HG03575 (cell line): Measurements from ENCODE around the gene AARS2.
"Not testable (repeated sequence)": the region's sequence is repeated elsewhere in the genome, so short reads cannot be mapped to it uniquely, and the experiment has no call there.

ENCODE experiments used
- ATAC-seq: cut with Tn5 transposase; IDR thresholded peaks from one replicate; pipeline ENCODE4 v1.9.1; 2021; ENCODE audit not compliant: unreplicated experiment, insufficient number of reproducible peaks, low FRiP score; ENCODE audit errors: extremely low read depth

The AARS2 gene

GRCh38 chr6:44333273-44333919 lies 20.2 kb upstream of the AARS2 start:
- ATAC-seq = no peak

- no peak for ATAC-seq
Measured at GRCh38 chr6:44332585-44332984, 19.4 kb upstream of the AARS2 start.

- ATAC-seq = no peak
Measured at GRCh38 chr6:44329858-44330257, 16.7 kb upstream of the AARS2 start.

- not testable (repeated sequence) for ATAC-seq
Measured at GRCh38 chr6:44328203-44328602, 15.1 kb upstream of the AARS2 start.

- no peak for ATAC-seq
Measured at GRCh38 chr6:44327760-44328159, 14.6 kb upstream of the AARS2 start.

GRCh38 chr6:44327096-44327495 lies 13.9 kb upstream of the AARS2 start:
- no peak for ATAC-seq

GRCh38 chr6:44321210-44321609 lies 8.1 kb upstream of the AARS2 start:
- no peak for ATAC-seq

- not testable (repeated sequence) for ATAC-seq
Measured at GRCh38 chr6:44317136-44317631, 4.0 kb upstream of the AARS2 start.

- ATAC-seq = no peak
Measured at GRCh38 chr6:44316481-44316880, 3.3 kb upstream of the AARS2 start.

GRCh38 chr6:44315951-44316350 lies 2.8 kb upstream of the AARS2 start:
- ATAC-seq = no peak

- ATAC-seq = no peak
Measured at GRCh38 chr6:44315516-44315915, 2.4 kb upstream of the AARS2 start.

GRCh38 chr6:44314657-44315056 lies 1.5 kb upstream of the AARS2 start:
- ATAC-seq = not testable (repeated sequence)

- ATAC-seq = no peak
Measured at GRCh38 chr6:44311767-44312166, 1.4 kb downstream of the AARS2 start.

- no peak for ATAC-seq
Measured at GRCh38 chr6:44311304-44311703, 1.8 kb downstream of the AARS2 start.

GRCh38 chr6:44310241-44310640 lies 2.9 kb downstream of the AARS2 start:
- no peak for ATAC-seq

- ATAC-seq = no peak
Measured at GRCh38 chr6:44309631-44310030, 3.5 kb downstream of the AARS2 start.

GRCh38 chr6:44309092-44309491 lies 4.1 kb downstream of the AARS2 start:
- no peak for ATAC-seq

- ATAC-seq = no peak
Measured at GRCh38 chr6:44307217-44307616, 5.9 kb downstream of the AARS2 start.

- ATAC-seq = no peak
Measured at GRCh38 chr6:44306710-44307109, 6.4 kb downstream of the AARS2 start.

- no peak for ATAC-seq
Measured at GRCh38 chr6:44305200-44305725, 7.9 kb downstream of the AARS2 start.
